GM19238 (cell line): ENCODE data around the gene RGS1.

Experiments used
- DNase-seq: peaks from one replicate; pipeline ENCODE4 v3.0.0; 2011; ENCODE audit warnings: low spot score; ENCODE audit not compliant: insufficient read length

Gene RGS1

GRCh38 chr1:192553741-192554140 lies 21.8 kb upstream of the RGS1 start:
- no peak for DNase-seq

- no peak for DNase-seq
Measured at GRCh38 chr1:192554904-192555303, 20.7 kb upstream of the RGS1 start.

- no peak for DNase-seq
Measured at GRCh38 chr1:192555399-192555798, 20.2 kb upstream of the RGS1 start.

- no peak for DNase-seq
Measured at GRCh38 chr1:192557841-192558595, 17.6 kb upstream of the RGS1 start.

GRCh38 chr1:192559115-192560006 lies 16.2 kb upstream of the RGS1 start:
- DNase-seq: no peak

- DNase-seq: no peak
Measured at GRCh38 chr1:192561301-192561700, 14.3 kb upstream of the RGS1 start.

GRCh38 chr1:192563129-192563528 lies 12.4 kb upstream of the RGS1 start:
- no peak for DNase-seq

GRCh38 chr1:192564099-192564498 lies 11.5 kb upstream of the RGS1 start:
- DNase-seq: no peak

GRCh38 chr1:192565946-192566345 lies 9.6 kb upstream of the RGS1 start:
- DNase-seq: no peak

GRCh38 chr1:192566657-192567056 lies 8.9 kb upstream of the RGS1 start:
- DNase-seq: no peak

GRCh38 chr1:192568063-192568462 lies 7.5 kb upstream of the RGS1 start:
- no peak for DNase-seq

GRCh38 chr1:192571668-192572067 lies 3.9 kb upstream of the RGS1 start:
- DNase-seq: no peak

GRCh38 chr1:192573499-192573898 lies 2.1 kb upstream of the RGS1 start:
- no peak for DNase-seq

GRCh38 chr1:192574073-192574472 lies 1.5 kb upstream of the RGS1 start:
- DNase-seq: no peak

- DNase-seq: no peak
Measured at GRCh38 chr1:192576190-192577144, 894 bp downstream of the RGS1 start.

GRCh38 chr1:192577145-192578140 lies 1.9 kb downstream of the RGS1 start:
- DNase-seq: no peak

GRCh38 chr1:192578144-192578909 lies 2.8 kb downstream of the RGS1 start:
- no peak for DNase-seq

- no peak for DNase-seq
Measured at GRCh38 chr1:192579010-192579738, 3.6 kb downstream of the RGS1 start.
